OCI-LY7 (cell line): Measurements from ENCODE around the gene ARHGEF1. TPM values are rescaled to one million over a fixed set of nuclear protein-coding genes. Genes with fewer than 3 reads are reported as not detected.

Experiments
- BruUV-seq: library from RNA; stranded (reverse); fragments of 400-500 nt; replicated peaks from 2 replicates; lab custom pipeline; 2021; lab: Mats Ljungman, UMichigan
- CTCF ChIA-PET: fragments of 300-600 bp; sonication (Branson Sonifier 250); formaldehyde crosslinking; loops from one replicate; lab custom pipeline; 2022; ENCODE audit warnings: antibody characterized with exemption; ENCODE audit not compliant: unreplicated experiment; lab: Charles Lee
- POLR2A ChIA-PET: fragments of 300-600 bp; sonication (Branson Sonifier 250); formaldehyde crosslinking; loops from one replicate; lab custom pipeline; 2022; ENCODE audit warnings: antibody characterized with exemption; lab: Charles Lee
- DNase-seq: peaks from one replicate; pipeline ENCODE4 v3.0.0-alpha.2; 2015; ENCODE audit warnings: low spot score
- H2AFZ ChIP-seq: fragments of 200-600 bp; sonication (generic), shearing (Covaris generic); 2 replicates; pipeline ENCODE4 v1.6.1; 2014; ENCODE audit warnings: mild to moderate bottlenecking, antibody characterized with exemption, low read length, moderate library complexity
- H3K27ac ChIP-seq: fragments of 200-600 bp; sonication (generic); 2 replicates; pipeline ENCODE4 v1.5.1; 2014; ENCODE audit warnings: mixed run types, low read depth, mild to moderate bottlenecking, moderate library complexity, low read length, inconsistent platforms; ENCODE audit not compliant: poor library complexity, severe bottlenecking
- H3K36me3 ChIP-seq: fragments of 200-600 bp; sonication (generic); 2 replicates; pipeline ENCODE4 v1.6.1; 2014; ENCODE audit warnings: mild to moderate bottlenecking, antibody characterized with exemption, low read length, moderate library complexity, mixed read lengths; ENCODE audit not compliant: insufficient read depth
- H3K4me1 ChIP-seq: fragments of 200-600 bp; sonication (generic); 2 replicates; pipeline ENCODE4 v1.5.1; 2014; ENCODE audit warnings: mild to moderate bottlenecking, low read length; ENCODE audit not compliant: insufficient read depth, poor library complexity, severe bottlenecking
- H3K4me2 ChIP-seq: fragments of 200-600 bp; sonication (generic); 2 replicates; pipeline ENCODE4 v1.6.1; 2014; ENCODE audit warnings: mild to moderate bottlenecking, low read length
- H3K4me3 ChIP-seq: fragments of 200-600 bp; sonication (generic); 2 replicates; pipeline ENCODE4 v1.5.1; 2014; ENCODE audit warnings: mild to moderate bottlenecking, low read depth, low read length; ENCODE audit not compliant: poor library complexity, severe bottlenecking
- H3K79me2 ChIP-seq: fragments of 200-600 bp; sonication (generic); 2 replicates; pipeline ENCODE4 v1.6.1; 2016; ENCODE audit warnings: low read depth, mild to moderate bottlenecking, low read length, moderate library complexity, mixed read lengths; ENCODE audit not compliant: insufficient read depth
- H3K9me2 ChIP-seq: fragments of 200-600 bp; sonication (generic); 2 replicates; pipeline ENCODE4 v1.6.1; 2016; ENCODE audit warnings: mild to moderate bottlenecking, low read length, mixed read lengths; ENCODE audit not compliant: insufficient read depth
- H3K9me3 ChIP-seq: fragments of 200-600 bp; sonication (generic); 2 replicates; pipeline ENCODE4 v1.6.1; 2014; ENCODE audit warnings: mild to moderate bottlenecking, mixed run types, low read length, mixed read lengths
- H4K20me1 ChIP-seq: fragments of 200-600 bp; sonication (generic); 2 replicates; pipeline ENCODE4 v1.6.1; 2014; ENCODE audit warnings: mild to moderate bottlenecking, antibody characterized with exemption, low read length, moderate library complexity, mixed read lengths; ENCODE audit not compliant: insufficient read depth
- CTCF ChIP-seq: fragments of 200-600 bp; sonication (generic); conservative IDR thresholded peaks from 2 replicates; pipeline ENCODE4 v1.5.1; 2014; ENCODE audit warnings: mild to moderate bottlenecking, antibody characterized with exemption, low read length, moderate library complexity, mixed read lengths
- EZH2phosphoT487 ChIP-seq: fragments of 200-600 bp; sonication (generic); IDR thresholded peaks from 2 replicates; pipeline ENCODE4 v1.6.1; 2018; ENCODE audit warnings: low read depth, borderline replicate concordance, mild to moderate bottlenecking, mixed run types, antibody characterized with exemption, low read length, moderate library complexity, mixed read lengths
- intact Hi-C: fragments of 100-400 bp; cut with micrococcal nuclease; formaldehyde crosslinking; loops from one replicate; pipeline ENCODE4 v1.10.0; 2022; ENCODE audit not compliant: unreplicated experiment
- total RNA-seq, 2 experiments: library from RNA; depleted of rRNA in 1 of 2; stranded (reverse); fragments of >200 nt in 1 of 2; shearing (Covaris generic) in 1 of 2; gene quantifications; 2 replicates each; pipeline ENCODE4 v1.2.3, GENCODE V29; 2014 to 2022

The ARHGEF1 gene
- total RNA-seq, 2 experiments from 2014 or later, result 96.9 to 297 TPM

- Histone ChIP-seq H3K9me2 (no peaks in the 10 kb centered on the region), H2AFZ (no peak overlapping the region), H3K4me1 (peaks cover 68% of the 10 kb centered on the region), H4K20me1 (peaks cover 44% of the 10 kb centered on the region), H3K4me2 (peak overlapping the region; percentile 98), H3K4me3 (peak overlapping the region; percentile 96), H3K79me2 (peaks cover 55% of the 10 kb centered on the region), H3K27ac (peak overlapping the region; percentile 85), H3K9me3 (no peaks in the 10 kb centered on the region), H3K36me3 (peaks cover 53% of the 10 kb centered on the region)
- CTCF ChIA-PET, result interaction anchor here (0.6 kb wide), 1 partner anchor 163 kb away, joined by 3 read pairs; no protein-coding TSS in a partner anchor
- no peak for TF ChIP-seq EZH2phosphoT487
- TF ChIP-seq CTCF, result no peak
- no TSS peak for BruUV-seq
- intact Hi-C loops, result loop anchor here (10.0 kb wide), 1 partner anchor 424 kb away; no protein-coding TSS in a partner anchor
- peak; percentile 46 for DNase-seq
- POLR2A ChIA-PET, result interaction anchor here (0.8 to 2.6 kb wide), 4 partner anchors 13 to 85 kb away, joined by 3 to 12 read pairs (median 4); no protein-coding TSS in a partner anchor
Measured at GRCh38 chr19:41860419-41861115, 22.4 kb upstream of the ARHGEF1 start.

- BruUV-seq, result TSS peak; percentile 70
- Histone ChIP-seq H3K36me3 (peaks cover 57% of the 10 kb centered on the region), H3K27ac (peak overlapping the region; percentile 85), H3K4me3 (peak overlapping the region; percentile 96), H2AFZ (no peak overlapping the region), H3K9me2 (no peaks in the 10 kb centered on the region), H4K20me1 (peaks cover 44% of the 10 kb centered on the region), H3K79me2 (peaks cover 59% of the 10 kb centered on the region), H3K4me1 (peaks cover 72% of the 10 kb centered on the region), H3K4me2 (peak overlapping the region; percentile 98), H3K9me3 (no peaks in the 10 kb centered on the region)
- ChIA-PET POLR2A (interaction anchor here (1.1 to 2.6 kb wide), 2 partner anchors 14 to 84 kb away, joined by 3 to 12 read pairs; no protein-coding TSS in a partner anchor), CTCF (interaction anchor here (0.6 kb wide), 1 partner anchor 162 kb away, joined by 3 read pairs; no protein-coding TSS in a partner anchor)
- intact Hi-C loops, result loop anchor here (10.0 kb wide), 1 partner anchor 424 kb away; no protein-coding TSS in a partner anchor
- peak; percentile 35 for DNase-seq
- TF ChIP-seq EZH2phosphoT487 (no peak), CTCF (no peak)
Measured at GRCh38 chr19:41861116-41861768, 21.7 kb upstream of the ARHGEF1 start.
